GM21717 (cell line): Measurements from ENCODE around the gene SRGAP1.
"Not testable (repeated sequence)": the region's sequence is repeated elsewhere in the genome, so short reads cannot be mapped to it uniquely, and the experiment has no call there.

Experiments used
- ATAC-seq: cut with Tn5 transposase; IDR thresholded peaks from one replicate; pipeline ENCODE4 v1.9.1; 2021; ENCODE audit warnings: mild to moderate bottlenecking, moderate library complexity; ENCODE audit not compliant: unreplicated experiment

Gene SRGAP1

DNA sequence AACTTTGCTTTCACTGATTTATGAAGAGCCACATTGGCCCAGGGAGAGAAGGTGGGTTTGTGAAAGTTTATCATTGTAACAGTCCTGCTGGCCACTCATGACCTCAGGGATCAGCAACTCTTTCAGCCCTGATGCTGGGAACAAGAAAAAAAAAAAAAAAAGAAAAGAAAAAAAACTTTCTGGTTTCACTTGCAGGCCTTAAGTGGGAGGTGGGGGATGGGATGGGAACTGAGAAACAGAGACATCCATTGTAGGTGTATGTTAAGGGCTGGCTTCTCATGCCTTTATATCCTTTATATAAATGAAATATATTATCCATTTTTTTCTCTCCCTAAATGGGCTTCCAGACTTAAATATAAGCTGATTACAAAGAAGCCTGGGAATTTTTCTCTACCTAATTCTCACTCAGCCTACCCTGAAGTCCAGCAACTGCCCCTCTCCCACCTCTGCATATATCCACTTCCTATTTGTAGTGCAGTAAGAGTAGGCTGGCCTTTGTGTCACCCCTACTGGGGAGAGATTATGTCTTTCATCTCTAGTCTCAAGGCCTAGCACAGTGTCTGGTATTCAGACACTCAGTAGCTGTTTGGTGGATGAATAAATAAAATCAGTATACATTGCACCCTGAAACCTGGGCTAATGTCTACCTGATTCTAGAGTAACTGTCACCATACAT lies 190.5 kb downstream of the SRGAP1 start:
- no peak for ATAC-seq

DNA sequence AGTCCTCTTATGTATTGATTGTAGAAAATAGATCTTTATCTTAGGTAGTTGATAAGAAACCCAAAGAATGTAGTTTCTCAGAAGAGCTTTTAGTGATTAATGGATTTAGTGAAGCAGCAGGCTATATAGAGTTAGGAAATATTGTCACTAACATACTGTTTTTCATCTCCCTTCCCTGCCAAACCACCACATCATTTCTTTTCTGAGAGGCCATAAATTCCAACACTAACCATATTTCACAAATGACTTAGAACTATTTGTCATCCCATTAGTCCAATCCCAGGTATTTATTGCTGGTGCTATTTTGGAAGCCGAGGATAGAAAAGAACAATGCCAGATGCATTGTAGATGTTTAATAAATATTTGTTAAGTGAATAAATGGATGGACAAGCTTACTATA lies 191.9 kb downstream of the SRGAP1 start:
- ATAC-seq = no peak

DNA sequence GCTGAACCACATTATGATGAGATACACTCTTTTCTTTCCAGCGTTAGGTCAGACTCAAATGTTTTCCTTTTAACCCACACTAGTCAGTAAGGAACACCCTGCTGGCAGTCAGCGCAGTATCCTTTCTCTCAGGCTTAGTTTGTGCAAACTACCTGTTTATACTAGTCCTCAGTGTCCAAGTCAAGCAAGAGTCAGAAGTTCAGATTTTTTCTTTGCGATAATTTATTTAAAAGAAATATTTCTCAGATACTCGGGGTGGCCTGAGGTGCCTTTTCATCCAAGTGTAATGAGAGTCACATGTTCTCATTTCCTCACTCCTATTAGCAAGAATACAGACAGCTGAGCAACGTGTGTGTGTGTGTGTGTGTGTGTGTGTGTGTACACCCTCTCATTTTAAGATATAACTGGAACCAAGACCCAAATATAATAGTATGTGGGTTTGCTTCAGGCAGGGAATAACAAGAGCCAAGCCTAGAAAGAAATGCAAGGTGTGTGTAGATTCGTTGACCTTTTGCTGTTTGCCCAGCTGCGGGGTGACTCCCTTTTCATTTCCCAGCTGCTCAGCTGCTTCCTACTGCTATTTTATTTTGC lies 194.9 kb downstream of the SRGAP1 start:
- ATAC-seq = no peak

DNA sequence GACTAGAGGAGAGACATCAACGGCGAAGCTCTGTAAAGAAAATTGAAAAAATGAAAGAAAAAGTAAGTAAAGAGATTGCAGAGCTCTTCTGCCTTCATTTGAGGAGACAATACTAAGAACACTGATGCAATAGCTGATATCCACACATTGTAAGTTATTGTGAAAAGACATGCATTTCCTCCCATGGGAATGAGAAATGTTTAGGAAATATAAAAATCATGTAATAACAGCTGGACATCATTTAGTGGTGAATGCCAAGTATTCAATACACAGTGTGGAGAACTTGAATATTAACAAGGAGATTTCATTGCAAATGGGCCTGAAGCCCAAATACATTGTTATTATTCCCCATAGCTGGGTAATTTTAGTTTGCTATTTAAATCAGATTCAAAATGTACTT lies 198.4 kb downstream of the SRGAP1 start:
- ATAC-seq = no peak

DNA sequence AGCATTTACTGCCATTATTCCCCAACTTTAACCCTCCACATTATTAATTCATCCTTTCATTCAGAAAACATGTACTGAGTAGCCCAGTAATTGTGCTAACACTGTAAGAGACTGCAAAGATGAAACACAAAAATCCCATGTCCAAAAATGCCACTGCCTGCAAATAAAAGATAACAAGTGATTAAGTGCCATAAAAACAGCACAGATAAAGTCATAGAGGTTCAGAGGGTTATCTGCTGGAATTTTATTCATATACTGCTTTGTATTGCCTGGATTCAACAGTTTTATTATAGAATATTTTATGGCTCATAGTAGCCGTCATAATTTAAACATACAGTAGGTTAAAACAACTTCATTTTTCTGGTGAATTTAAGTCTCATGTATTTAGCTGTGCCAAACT lies 199.7 kb downstream of the SRGAP1 start:
- no peak for ATAC-seq

DNA sequence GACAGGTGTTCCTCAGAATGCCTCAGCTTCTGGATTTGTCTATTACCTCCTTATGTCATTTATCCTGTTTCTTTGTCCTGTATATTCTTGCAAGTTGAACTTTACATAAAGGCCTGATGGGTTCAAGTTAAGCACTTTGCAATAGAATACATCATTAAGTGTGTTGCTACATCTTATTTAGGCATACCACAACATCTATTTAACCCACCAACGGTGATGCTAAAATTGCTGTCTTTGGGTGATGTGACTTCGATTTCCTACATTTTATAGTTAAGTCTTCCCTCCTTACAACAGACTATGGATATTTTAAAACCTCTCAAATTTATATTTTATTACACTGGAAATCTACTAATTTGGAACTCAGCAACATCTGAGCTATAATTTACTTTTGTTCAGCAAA lies 206.6 kb downstream of the SRGAP1 start:
- ATAC-seq = no peak

DNA sequence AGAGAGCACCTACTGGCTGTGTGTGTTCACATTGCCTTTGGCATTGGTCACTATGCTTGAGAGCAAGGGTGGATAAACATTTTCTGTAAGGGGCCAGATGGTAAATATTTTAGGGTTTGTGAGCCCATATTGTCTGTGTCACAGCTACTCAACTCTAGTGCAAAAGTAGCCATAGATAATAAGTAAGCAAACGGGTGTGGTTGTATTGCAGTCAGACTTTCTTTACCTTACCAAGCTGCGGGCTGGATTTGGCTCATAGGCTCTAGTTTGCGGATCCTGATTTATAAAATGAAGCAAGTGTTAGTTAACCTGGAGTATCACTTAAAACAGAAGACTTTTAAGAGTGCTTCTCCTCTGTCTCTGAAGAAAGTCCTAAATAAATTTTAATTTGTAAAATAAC lies 208.6 kb downstream of the SRGAP1 start:
- no peak for ATAC-seq

DNA sequence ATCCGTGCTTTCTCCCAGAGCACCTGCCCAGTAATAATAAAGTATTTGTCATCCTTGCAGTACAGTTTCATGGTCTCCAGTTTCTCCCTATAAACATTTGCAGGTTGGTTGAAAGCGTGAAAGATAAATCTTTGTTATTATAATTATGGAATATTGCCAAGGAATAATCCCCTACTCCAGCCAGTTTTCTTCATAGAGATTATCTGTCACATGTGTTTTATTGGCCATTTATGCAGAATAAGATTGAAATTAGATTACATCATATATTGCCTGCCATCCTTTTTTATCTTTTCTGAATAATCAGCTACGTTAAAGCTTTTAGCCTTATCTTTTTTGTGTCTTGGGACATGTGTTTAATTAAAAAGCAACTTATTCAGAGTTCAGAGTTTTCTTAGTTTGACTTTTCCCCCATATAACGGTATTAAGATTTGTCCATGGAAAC lies 209.6 kb downstream of the SRGAP1 start:
- ATAC-seq = no peak

DNA sequence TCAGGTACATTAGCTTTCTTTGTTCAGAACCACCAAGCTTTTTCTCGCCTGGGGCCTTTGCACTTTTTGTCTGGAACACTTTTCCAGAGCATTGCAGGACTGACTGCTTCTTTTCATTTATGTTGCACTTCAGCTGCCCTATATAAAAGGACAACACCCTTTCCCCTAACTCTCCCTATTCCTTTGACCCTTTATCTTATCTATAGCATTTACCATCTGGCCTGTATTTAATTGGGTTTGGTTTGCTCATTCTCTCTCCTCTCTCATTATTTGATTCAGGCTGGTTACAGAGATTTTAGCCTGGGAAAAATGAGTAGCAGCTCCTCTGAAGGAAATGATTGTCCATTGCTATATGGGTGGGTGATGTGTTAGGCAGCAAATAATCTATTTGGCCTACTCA lies 212.2 kb downstream of the SRGAP1 start:
- ATAC-seq = no peak

DNA sequence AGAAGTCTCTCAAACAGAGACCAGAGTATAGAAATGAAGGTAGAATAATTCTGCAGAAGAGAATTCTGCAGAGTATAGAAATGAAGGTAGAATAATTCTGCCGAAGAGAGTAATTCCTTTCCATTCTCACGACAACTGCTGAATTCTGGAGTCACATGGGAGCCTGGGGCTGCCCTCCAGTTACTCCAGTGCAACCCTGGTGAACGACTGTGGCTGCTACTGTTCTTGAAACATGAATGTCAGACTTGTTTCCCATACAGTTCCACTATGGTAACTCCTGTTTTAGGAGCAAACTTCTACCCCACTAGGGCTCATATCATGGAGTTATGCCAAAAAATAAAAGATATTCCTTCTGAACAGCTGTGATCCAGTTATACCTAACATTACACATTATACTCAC lies 213.2 kb downstream of the SRGAP1 start:
- ATAC-seq = no peak

DNA sequence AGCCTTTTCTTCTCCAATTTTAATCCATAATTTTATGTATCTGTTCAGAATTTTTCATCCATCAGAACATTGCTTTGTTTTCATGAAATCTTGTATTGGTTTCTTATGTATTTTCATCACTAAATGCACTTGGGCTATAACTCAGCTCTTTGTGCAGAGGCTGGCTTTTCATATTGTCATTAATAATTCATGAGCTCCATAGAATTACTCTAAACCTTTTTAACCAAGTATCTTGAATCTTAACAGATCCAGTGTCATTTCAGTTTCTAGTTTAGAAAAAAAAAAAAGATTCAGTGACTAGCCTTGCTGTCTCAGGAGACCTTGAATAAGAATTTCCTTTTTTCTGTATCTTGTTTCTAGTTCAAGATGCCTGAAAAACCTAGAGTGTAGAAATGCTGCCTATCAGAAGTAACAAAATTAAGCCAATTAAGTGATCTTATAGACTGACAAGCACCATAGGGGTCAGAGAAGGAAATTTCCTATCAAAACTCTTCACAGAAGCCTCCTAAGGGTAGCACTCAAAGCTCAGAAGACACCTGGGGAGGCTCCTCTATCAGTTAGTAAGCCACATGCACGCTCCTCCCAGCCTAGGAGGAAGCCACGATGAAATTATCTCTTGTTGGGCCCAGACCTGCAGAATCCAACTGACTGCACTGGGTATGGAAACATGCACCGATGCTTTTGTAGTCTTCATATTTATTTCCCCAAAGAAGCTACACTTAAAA lies 214.2 kb downstream of the SRGAP1 start:
- no peak for ATAC-seq

DNA sequence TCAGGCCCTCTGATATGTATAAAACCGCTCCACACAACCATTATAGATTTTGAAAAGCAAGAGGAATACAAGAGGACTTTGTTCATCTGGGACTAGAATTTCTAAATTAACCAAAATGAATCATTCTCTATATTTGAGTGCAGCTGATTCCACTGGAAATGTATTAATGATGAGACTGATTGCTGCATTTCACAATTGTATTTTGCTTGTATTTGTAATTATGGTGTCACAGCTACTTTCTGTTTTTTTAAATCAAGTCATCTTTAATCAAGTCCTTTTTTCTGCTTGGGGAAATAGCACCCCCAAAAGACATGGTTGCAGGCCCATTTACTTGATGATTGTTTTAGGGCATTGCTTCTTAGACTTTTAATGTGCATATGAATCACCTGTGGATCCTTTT lies 215.2 kb downstream of the SRGAP1 start:
- no peak for ATAC-seq

DNA sequence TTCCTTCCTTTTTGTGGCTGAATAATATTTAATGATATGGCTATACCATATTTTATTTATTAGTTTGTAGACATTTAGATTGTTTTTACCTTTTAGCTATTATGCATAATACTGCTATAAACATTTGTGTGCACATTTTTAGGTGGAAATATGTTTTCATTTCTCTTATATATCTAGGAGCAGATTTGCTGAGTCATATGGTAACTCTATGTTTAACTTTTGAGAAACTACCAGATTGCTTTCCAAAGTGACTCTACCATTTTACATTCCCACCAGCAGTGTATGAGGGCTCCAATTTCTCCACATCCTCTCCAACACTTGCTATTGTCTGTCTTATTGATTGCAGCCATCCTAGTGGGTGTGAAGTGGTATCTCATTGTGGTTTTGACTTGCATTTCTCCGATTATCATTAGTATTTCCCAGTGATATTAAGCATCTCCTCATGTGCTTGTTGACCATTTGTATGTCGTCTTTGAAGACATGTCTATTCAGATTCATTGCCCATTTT lies 217.4 kb downstream of the SRGAP1 start:
- ATAC-seq = no peak

DNA sequence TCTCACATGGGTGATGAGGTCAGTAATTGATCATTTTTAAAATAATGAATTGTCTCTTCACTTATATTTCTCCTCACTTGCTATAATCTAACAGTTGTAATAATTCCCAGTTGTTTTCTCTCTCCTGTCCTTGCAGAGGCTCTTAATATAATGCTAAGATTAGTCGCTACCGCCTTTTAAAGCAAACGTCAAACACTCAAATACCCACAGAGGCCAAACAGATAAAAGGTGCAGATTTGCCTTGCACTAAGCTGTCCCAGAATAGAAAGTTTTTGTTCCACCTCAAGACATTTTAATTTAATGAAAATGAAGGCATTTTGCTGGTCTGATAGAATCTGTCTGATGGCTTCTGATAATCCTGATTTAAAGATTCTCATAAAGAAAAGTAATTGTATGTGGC lies 218.6 kb downstream of the SRGAP1 start:
- ATAC-seq = no peak

DNA sequence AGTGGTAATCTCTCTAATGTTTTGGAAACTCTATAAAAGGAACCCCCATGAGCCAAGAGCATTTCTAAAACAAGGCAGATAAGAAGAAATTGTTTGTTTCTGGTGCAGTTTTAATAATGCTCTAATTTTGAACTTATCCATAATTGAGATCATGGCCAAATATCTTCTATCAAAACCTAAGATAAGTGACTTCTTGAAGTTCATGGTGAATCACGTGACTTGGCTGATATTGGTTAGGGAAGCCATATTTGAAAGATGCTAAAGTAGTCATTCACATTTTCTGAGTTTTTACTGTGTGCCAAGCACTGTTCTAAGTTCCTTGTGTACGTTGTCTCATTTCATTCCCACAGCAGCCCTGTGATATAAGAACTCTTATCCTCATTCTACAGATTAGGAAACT lies 219.7 kb downstream of the SRGAP1 start:
- ATAC-seq = no peak

DNA sequence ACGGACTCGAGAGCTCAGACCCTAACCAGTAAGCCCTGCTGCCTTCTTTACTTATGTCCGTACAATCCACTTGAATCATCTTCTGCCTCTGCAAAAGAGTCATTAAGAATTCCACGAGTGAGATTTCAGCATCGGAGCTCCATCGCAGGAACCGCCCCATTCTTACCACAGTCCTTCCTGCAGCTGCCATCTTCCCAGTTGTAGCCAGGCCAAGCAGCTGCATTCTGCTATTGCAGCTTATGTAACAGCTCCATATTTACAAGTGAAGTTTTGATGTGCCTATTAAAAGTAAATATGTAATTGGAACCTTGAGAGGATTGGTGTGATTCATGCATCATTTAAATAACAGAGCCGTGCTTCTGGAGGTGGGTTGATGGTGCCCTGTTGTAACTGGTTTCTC lies 220.2 kb downstream of the SRGAP1 start:
- ATAC-seq = no peak

DNA sequence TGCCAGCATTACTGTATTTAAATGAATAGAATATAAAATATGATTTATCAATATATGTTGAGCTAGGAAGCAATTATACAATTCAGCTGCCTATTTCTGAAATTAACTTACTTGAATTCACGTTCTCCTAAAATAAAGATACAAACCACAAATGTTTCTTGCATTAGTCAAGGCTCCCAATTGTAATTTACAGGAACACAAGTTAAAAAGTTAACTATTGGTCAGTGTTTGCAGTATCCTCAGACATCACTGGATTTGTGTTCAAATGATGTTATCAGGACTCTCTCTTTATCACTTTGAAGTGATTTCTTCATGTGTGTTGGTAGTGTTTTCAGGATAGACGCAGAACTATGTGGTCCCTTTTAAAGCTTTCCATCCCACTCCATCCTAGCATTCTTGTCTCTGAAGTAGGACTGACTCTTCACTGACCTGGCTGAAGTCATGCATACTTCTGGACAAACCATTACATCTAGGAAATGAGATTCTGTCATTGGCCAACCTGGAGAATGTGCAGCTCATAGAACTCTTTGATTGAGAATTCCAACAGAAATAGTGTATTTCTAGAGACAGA lies 221.5 kb downstream of the SRGAP1 start:
- ATAC-seq = no peak

DNA sequence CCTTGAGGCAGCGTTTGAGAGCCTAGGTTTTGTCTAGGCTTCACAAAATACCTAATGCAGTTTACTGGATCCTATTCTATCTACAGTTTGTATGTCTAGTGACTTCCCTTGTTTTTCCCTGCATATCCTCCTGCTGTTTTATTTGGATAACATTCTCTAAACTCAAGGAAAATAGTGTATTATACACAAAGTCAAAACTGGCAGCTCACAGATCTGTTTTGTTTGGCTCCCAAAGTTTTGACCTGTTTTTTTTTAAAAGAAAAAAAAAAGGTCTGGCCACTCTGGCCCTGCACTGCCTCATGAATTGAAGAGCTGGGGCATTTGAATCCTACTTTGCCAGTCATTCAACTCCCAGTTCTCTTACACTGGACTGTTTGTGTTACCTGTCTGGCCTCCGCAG lies 222.3 kb downstream of the SRGAP1 start:
- ATAC-seq = no peak

DNA sequence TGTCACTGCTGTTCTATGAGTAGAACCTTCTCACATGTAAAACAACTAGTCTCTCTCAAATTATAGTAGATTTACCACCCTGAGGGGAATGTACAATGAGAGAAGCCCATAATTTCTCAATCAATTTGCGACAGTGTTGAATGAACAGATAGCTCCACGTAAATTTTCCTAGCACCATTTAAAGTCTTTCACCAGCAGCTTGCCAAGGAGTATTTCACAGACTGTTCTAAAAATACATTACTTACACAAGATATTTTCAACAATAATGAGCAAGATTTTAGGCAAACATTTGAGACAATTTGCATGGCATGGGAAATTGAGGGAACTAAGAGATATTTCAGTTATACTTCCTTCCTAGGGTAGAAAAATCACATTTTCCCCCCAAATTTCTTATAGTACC lies 226.0 kb downstream of the SRGAP1 start:
- no peak for ATAC-seq

DNA sequence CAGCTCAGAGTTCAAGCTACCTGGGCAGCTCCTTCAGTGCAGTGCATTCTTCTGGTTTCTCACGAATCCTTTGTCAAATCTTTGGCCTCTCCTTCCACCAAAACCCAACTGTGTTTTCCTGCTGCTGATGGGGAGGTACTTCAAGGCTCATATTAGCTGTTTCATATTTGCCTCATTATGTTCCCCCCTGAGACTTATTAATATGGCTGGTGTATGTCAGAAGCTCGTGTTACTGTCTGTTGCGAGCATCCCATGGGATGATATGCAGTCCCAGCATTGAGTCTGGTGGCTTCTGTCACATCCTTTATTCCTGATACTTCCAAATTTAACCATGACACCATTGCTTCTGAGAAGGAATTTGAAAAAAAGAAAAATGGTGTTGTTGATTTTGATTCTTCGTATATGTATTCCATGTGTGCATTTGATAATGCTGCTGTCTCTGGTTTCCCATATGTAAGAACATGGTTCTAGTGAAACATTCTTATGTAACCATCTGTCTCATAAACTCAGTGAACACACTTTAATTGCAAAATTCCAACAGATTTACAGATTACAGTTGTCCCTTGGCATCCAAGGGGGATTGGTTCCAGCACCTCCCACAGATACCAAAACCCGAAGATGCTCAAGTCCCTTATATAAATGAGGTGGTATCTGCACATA lies 228.5 kb downstream of the SRGAP1 start:
- no peak for ATAC-seq

DNA sequence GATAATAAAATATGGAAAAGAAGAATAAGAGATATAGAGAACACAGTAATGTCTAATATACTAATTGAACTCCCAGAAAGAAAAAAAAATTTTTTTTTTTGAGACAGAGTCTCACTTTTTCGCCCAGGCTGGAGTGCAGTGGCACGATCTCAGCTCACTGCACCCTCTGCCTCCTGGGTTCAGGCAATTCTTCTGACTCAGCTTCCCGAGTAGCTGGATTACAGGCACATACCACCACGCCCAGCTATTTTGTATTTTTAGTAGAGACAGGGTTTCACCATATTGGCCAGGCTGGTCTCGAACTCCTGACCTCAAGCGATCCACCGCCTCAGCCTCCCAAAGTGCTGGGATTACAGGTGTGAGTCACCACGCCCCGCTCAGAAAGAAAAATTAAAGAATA lies 232.1 kb downstream of the SRGAP1 start:
- ATAC-seq = not testable (repeated sequence)
